ENCODE data around the gene PLA2G10.
A peak's percentile ranks its signal among the peaks of the same experiment; 100 is the strongest.
"Not testable (repeated sequence)": the region's sequence is repeated elsewhere in the genome, so short reads cannot be mapped to it uniquely, and the experiment has no call there.

The PLA2G10 gene

GRCh38 chr16:14658063-14658462 lies 36.0 kb downstream of the PLA2G10 start:
- DNase-seq = no peak

DNA sequence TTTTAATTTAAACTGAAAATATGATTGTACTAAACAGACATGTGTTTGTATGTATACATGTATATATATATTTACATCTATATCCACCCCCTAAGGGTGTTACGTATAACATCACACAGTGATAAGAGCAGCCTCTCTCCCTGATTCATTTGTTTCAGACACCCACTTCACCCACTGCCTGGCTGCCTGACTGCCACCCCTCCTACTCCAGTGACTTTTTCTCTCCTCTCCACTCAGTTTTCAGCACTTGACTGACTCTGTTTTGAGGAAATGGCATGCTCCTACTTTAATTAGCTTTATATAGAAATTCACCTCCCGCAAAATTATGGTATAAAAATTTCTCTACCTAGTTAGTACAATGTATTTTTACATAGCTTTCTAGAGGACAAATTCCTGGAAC lies 41.4 kb downstream of the PLA2G10 start:
- no peak for DNase-seq

GRCh38 chr16:14650629-14651028 lies 43.5 kb downstream of the PLA2G10 start:
- DNase-seq = no peak

GRCh38 chr16:14649816-14650215 lies 44.3 kb downstream of the PLA2G10 start:
- DNase-seq = no peak

- DNase-seq = no peak
These were observed 52.2 kb downstream of the PLA2G10 start for GRCh38 chr16:14641926-14642325.

GRCh38 chr16:14641206-14641605 lies 52.9 kb downstream of the PLA2G10 start:
- DNase-seq = no peak

DNA sequence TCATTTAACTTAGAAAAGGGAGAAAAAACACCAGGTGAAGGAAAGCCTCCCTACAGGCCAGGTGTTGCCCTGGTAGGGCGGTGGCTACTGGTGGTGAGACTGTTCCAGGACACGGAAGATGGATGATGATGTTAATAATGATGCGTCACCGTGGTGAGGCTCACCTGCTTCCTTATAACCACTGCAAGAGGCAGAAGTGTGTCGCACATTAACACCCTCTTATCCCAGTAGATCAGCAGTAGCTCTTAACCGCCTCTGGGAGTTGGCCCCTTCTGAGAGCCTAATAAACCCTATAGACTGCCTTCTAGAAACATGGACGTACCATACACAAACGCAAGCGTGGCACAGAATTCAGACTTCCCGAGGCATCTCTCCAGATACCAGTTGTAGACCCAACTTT lies 53.6 kb downstream of the PLA2G10 start:
- DNase-seq = no peak

DNA sequence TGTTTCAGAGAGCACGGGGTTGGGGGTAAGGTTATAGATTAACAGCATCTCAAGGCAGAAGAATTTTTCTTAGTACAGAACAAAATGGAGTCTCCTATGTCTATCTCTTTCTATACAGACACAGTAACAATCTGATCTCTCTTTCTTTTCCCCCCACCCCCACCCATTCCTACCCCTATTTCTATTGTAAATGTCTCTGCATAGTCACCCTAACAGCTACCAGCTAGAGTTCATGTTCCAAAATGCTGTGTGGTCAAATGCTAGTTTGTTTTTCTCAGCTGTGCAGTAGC lies 57.2 kb downstream of the PLA2G10 start:
- DNase-seq = not testable (repeated sequence)

- DNase-seq = not testable (repeated sequence)
These were observed 57.7 kb downstream of the PLA2G10 start for GRCh38 chr16:14636179-14636950.

- DNase-seq = no peak
These were observed 58.5 kb downstream of the PLA2G10 start for GRCh38 chr16:14635395-14636165.

DNA sequence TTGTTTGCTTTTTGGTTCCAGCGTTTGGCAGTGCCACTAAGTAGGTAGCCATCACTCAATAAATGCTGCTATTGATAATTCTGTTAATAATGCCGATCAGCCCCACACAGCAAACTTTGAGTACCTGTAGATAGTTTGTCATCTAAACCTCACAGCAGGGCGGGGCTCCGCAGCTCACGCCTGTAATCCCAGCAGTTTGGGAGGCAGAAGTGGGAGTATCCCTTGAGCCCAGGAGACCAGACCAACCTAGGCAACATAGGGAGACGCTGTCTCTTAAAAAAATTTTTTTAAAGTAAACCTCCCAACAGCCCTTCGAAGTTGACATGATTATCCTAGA lies 59.8 kb downstream of the PLA2G10 start:
- DNase-seq = no peak

DNA sequence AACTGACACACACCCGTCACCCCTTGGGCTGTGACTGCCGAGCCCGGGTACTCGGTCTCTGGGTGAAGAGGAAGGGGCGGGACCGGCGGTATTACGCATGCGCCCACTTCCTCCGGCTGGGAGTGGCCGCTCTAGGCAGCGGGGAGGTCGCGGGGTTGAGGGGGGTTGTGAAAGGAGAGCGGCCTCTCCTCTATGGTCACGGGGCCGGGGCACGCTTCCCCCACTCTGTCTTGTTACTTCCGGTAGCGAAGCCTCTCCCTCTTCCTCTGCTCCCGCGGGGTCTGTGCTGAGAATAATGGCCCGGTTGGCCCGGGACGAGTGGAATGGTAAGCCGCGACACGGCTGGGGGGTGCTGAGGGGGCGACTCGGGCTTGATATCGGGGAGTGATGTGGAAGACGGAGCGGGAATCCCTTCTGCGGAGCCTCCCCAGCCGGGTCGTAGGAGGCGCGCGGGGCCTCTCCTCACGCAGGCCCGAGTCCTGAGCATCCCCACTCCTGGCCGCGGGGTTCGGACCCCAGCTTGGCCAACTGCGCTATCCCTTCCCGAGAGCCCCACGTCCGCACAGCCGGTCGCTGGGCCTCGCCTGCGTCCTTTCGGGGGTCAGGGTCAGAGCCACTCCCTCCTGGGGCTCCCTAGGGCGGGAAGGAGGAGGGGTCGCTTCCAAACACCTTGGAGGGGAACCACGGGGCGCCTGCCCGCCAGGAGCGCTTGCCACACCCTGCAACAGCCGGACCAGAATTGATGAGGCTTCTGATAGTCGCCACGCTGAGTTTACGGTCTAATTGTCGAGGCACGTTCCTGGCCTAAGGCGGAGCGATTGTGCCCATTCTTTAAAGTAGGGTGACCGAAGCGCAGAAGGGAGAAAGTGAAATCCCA lies 61.2 kb downstream of the PLA2G10 start, which contains the start of gene BFAR:
TSS of gene BFAR (plus strand) at position 259 of the 877 bp plus-strand sequence. CDS start 11,396 bp downstream, outside the sequence.
- peak; percentile 99 for DNase-seq

DNA sequence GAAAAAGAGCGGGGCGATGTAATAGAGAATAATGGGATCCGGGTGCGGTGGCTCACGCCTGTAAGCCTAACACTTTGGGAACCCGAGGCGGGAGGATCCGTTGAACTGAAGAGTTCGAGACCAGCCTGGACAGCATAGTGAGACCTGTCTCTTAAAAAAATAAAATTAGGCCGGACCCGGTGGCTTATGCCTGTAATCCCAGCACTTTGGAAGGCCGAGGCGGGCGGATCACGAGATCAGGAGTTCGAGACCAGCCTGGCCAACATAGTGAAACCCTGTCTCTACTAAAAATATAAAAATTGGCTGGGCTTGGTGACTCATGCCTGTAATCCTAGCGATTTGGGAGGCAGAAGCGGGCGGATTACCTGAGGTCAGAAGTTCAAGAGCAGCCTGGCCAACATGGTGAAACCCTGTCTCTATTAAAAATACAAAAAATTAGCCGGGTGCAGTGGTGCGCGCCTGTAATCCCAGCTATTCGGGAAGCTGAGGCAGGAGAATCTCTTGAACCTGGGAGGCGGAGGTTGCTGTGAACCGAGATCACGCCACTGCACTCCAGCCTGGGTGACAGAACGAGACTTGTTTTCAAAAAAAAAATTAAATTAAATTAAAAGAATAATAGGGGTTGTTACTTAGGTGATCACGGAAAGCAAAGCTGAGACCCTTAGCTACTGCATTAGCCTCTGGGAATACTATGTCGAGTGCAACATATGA lies 63.3 kb downstream of the PLA2G10 start:
- not testable (repeated sequence) for DNase-seq

- peak; percentile 97 for DNase-seq
These were observed 64.0 kb downstream of the PLA2G10 start, which contains the start of gene PARN for GRCh38 chr16:14629919-14630619. Gene PARN, minus strand, starts transcription at chr16:14630260. Its CDS starts 135 bp downstream, at chr16:14630125.

DNA sequence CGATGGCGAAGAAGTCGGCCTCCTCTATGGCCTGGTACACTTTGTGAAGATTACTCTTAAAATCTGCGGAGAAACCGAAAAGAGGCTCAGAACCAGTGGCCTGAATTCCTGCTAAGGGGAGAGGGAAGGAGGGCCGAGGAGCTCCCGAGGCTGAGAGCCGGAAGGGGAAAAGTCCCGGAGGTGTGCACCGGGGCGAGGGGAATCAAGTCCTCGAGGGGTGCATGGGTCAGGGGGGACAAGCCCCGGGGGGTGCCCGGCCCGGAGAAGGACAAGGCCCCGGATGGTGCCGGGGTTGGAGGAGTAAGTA lies 64.5 kb downstream of the PLA2G10 start:
- DNase-seq = no peak

DNA sequence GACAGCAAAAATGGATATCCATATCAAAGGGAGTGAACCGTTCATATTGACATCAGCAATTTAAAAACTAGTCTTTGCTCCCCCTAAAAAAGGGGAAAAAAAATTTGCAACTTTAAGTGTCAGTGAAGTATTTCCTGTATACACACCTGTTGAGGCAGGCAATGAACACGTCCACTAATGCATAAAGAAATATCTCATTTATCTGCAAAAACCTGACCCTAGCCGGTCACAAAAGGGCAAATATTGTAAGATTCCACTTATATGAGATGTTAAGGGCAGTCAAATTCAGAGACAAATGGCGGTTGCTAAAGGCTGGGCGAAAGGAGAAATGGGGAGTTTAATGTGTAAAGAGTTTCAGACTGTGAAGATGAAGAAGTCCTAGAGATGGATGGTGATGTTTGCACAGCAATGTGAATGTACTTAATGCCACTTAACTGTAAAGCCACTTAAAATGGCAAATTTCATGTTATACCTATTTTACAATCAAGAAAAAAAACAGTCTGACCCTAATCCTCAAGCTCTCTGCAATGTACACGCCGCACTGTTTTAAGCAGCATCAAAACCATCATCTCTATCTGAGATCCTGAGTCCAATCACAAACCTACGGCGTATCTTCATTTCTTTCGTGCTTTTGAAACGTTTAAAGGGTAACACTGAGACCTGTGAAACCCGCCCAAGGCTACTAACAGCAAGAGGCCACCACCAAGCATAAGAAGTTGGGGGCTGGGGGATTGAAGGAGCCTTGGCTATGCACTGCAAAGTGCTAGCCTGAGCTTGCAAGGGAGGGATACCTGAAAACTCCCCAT lies 65.1 kb downstream of the PLA2G10 start:
- DNase-seq = no peak

- DNase-seq = no peak
These were observed 67.0 kb downstream of the PLA2G10 start for GRCh38 chr16:14627078-14627477.
